Ammon's horn (tissue), 1 donor: ENCODE data around the gene ADAMTS14.
A peak's percentile ranks its signal among the peaks of the same experiment; 100 is the strongest.
"Not testable (repeated sequence)": the region's sequence is repeated elsewhere in the genome, so short reads cannot be mapped to it uniquely, and the experiment has no call there.

Experiments used
- DNase-seq: peaks from one replicate; pipeline ENCODE4 v3.0.0-alpha.2; 2016; ENCODE audit warnings: low spot score

The ADAMTS14 gene

GRCh38 chr10:70656489-70656888 lies 15.8 kb upstream of the ADAMTS14 start:
- no peak for DNase-seq

- DNase-seq = no peak
These were observed 15.3 kb upstream of the ADAMTS14 start for GRCh38 chr10:70657041-70657440.

GRCh38 chr10:70658582-70659136 lies 13.6 kb upstream of the ADAMTS14 start:
- DNase-seq = no peak

- DNase-seq = no peak
These were observed 13.0 kb upstream of the ADAMTS14 start for GRCh38 chr10:70659306-70659705.

GRCh38 chr10:70660722-70661121 lies 11.6 kb upstream of the ADAMTS14 start:
- peak; percentile 91 for DNase-seq

GRCh38 chr10:70661623-70662361 lies 10.5 kb upstream of the ADAMTS14 start:
- no peak for DNase-seq

- DNase-seq = no peak
These were observed 9.7 kb upstream of the ADAMTS14 start for GRCh38 chr10:70662362-70663220.

- DNase-seq = not testable (repeated sequence)
These were observed 8.6 kb upstream of the ADAMTS14 start for GRCh38 chr10:70663458-70664409.

- DNase-seq = peak; percentile 95
These were observed 7.6 kb upstream of the ADAMTS14 start for GRCh38 chr10:70664702-70665195.

GRCh38 chr10:70666960-70667798 lies 5.1 kb upstream of the ADAMTS14 start:
- no peak for DNase-seq

GRCh38 chr10:70667818-70668217 lies 4.5 kb upstream of the ADAMTS14 start:
- not testable (repeated sequence) for DNase-seq

GRCh38 chr10:70668454-70668970 lies 3.8 kb upstream of the ADAMTS14 start:
- DNase-seq = no peak

GRCh38 chr10:70669015-70669414 lies 3.3 kb upstream of the ADAMTS14 start:
- DNase-seq = no peak

GRCh38 chr10:70669732-70670317 lies 2.5 kb upstream of the ADAMTS14 start:
- no peak for DNase-seq

GRCh38 chr10:70671619-70672164 lies 614 bp upstream of the ADAMTS14 start:
- DNase-seq = no peak

GRCh38 chr10:70673043-70673928 lies 980 bp downstream of the ADAMTS14 start:
- no peak for DNase-seq

GRCh38 chr10:70673929-70674559 lies 1.7 kb downstream of the ADAMTS14 start:
- no peak for DNase-seq
